Mesodermal cell (in vitro differentiated cells): ENCODE measurements around the gene LCN9.
"Not testable (repeated sequence)": the region's sequence is repeated elsewhere in the genome, so short reads cannot be mapped to it uniquely, and the experiment has no call there.

Experiments
- H3K27ac ChIP-seq: 2 replicates; pipeline ENCODE4 v1.7.0; 2013; ENCODE audit warnings: mild to moderate bottlenecking, low read depth, low read length, moderate library complexity; ENCODE audit not compliant: severe bottlenecking
- H3K36me3 ChIP-seq: 2 replicates; pipeline ENCODE4 v1.7.1; 2013; ENCODE audit warnings: mild to moderate bottlenecking, low read length, moderate library complexity; ENCODE audit not compliant: control insufficient read depth, insufficient read depth
- H3K4me1 ChIP-seq: one replicate; pipeline ENCODE4 v1.7.1; 2013; ENCODE audit warnings: mild to moderate bottlenecking, low read length; ENCODE audit not compliant: insufficient read depth, control insufficient read depth, poor library complexity, severe bottlenecking
- H3K4me3 ChIP-seq: 2 replicates; pipeline ENCODE4 v1.7.0; 2013; ENCODE audit warnings: low read length, control low read depth, mild to moderate bottlenecking; ENCODE audit not compliant: insufficient read depth, poor library complexity, severe bottlenecking; ENCODE audit errors: extremely low read depth
- H3K9me3 ChIP-seq: 2 replicates; pipeline ENCODE4 v1.7.1; 2013; ENCODE audit warnings: mild to moderate bottlenecking, low read length, moderate library complexity; ENCODE audit not compliant: control insufficient read depth
- WGBS, 2 experiments: methylation state at CpG; one replicate each; pipeline ENCODE4 v1.1.5; 2013; ENCODE audit warnings: missing lambda C conversion rate in 2 of 2; ENCODE audit not compliant: insufficient coverage in 2 of 2; 5-methylcytosine and 5-hydroxymethylcytosine counted together

LCN9 gene

DNA sequence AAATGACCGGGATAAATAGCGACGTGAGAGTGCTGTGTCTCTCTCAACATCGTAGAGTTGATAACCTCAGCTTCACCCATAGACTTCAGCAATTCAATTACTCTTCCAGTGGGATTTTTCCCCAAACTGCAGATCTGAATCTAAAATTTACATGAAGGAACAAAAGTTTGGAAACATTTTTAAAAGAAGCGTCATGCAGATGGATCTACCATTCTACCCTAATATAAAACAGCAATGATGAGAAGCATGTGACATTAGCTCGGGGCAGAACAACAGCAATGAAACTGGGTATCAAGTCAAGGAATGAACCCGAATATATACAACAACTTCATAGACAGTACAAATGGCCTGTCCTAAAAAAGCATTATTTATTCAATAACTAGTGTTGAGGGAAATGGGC lies 42.6 kb upstream of the LCN9 start:
- WGBS, 2 experiments = 89 to 96% methylated on average over 4 of the region's 7 CpGs
- H3K9me3 ChIP-seq = no peaks in the 10 kb centered on the region
- H3K4me1 ChIP-seq = no peaks in the 10 kb centered on the region
- H3K4me3 ChIP-seq = no peak overlapping the region
- no peak overlapping the region for H3K27ac ChIP-seq
- no peaks in the 10 kb centered on the region for H3K36me3 ChIP-seq

DNA sequence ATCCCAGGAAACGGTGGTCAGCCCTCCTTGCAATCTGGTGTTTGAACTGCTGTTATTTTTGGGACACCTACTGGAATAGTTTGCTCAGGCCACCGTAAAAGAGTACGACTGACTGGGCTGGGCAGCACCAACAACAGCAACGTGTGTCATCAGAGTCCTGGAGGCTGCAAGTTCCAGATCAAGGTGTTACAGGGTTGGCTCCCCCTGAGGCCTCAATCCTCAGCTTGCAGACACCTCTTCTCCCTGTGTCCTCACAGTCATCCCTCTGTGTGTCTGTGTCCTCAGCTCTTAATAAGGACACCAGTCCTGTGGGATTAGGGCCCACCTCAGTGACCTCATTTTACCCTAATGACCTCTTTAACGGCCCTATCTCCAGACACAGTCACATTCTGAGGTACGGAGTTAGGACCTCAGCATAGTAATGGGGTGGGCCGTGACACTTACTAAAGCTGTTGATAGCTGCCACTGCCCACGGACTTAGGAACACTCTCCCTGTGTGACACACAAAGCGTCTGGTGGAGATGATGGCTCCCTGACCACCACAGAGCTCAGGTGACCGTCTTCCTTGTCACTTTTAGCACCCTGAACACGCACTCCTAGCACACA lies 40.6 kb upstream of the LCN9 start:
- Histone ChIP-seq H3K27ac (no peak overlapping the region), H3K36me3 (no peaks in the 10 kb centered on the region), H3K4me3 (no peak overlapping the region), H3K4me1 (no peaks in the 10 kb centered on the region), H3K9me3 (no peaks in the 10 kb centered on the region)
- 90 to 91% methylated on average over 10 of the region's 11 CpGs for WGBS, 2 experiments

DNA sequence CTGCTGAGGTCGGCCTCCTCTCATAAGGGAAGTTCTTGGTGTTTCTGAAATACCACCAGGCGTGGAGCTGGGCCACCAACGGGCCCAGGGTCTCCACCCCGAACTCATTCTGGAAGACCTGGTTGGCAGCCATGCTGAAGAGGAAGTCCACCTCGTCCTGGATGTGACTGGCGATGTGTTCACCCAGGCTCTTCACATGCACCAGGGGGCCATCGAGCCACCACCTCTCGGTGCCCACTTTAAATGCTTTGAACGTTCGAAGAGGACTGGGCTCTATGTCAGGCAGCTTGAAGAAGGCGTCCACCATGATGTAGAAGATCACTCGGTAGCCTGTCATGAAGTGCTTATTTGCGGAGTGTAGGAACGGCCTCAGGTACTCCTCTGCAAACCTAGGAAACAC lies 38.8 kb upstream of the LCN9 start:
- no peaks in the 10 kb centered on the region for H3K9me3 ChIP-seq
- H3K4me3 ChIP-seq = no peak overlapping the region
- no peaks in the 10 kb centered on the region for H3K4me1 ChIP-seq
- H3K27ac ChIP-seq = no peak overlapping the region
- 92% methylated on average over 11 to 12 of the region's 14 CpGs for WGBS, 2 experiments
- H3K36me3 ChIP-seq = no peaks in the 10 kb centered on the region

DNA sequence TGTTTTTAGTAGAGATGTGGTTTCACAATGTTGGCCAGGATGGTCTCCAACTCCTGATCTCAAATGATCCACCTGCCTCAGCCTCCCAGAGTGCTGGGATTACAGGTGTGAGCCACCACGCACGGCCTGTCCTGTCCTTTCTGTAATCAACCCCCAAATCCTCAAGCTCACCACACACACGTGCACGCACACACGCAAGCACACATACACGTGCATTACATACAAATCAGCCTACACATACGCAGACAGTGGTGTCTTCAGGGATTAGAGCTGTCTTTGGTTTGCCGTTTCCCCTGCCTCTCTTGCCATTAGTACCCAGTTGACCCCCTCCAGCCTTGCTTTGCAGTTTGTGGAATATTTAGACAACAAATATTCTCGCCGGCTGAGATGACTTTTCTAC lies 30.3 kb upstream of the LCN9 start:
- H3K9me3 ChIP-seq = peaks cover 9% of the 10 kb centered on the region
- WGBS, 2 experiments = 80 to 91% methylated on average over 8 of the region's 10 CpGs
- no peaks in the 10 kb centered on the region for H3K4me1 ChIP-seq
- no peak overlapping the region for H3K4me3 ChIP-seq
- H3K36me3 ChIP-seq = no peaks in the 10 kb centered on the region
- H3K27ac ChIP-seq = no peak overlapping the region

DNA sequence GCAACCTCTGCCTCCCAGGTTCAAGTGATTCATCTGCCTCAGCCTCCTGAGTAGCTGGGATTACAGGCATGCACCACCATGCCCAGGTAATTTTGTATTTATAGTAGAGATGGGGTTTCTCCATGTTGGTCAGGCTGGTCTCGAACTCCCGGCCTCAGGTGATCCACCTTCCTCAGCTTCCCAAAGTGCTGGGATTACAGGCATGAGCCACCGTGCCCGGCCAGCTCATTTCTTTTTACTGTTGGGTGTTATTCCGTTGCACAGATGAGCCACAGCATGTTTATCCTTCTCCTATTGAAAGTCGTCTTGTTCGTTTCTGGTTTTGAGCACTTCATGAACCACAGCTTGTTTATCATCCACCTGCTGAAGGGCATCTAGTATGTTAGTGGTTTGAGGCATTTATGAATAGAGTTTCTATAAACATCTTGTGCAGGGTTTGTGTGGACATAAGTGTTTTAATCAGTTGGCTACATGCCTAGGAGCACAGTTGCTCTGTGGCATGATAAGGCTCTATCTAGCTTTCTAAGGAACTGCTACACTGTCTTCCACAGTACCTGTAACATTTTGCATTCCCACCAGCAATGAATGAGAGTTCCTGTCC lies 26.1 kb upstream of the LCN9 start:
- not testable (repeated sequence) for H3K36me3 ChIP-seq, H3K4me3 ChIP-seq, H3K27ac ChIP-seq, H3K4me1 ChIP-seq, H3K9me3 ChIP-seq
- whole genome bisulfite sequencing, 2 experiments = 92 to 93% methylated on average over 5 to 7 of the region's 7 CpGs

DNA sequence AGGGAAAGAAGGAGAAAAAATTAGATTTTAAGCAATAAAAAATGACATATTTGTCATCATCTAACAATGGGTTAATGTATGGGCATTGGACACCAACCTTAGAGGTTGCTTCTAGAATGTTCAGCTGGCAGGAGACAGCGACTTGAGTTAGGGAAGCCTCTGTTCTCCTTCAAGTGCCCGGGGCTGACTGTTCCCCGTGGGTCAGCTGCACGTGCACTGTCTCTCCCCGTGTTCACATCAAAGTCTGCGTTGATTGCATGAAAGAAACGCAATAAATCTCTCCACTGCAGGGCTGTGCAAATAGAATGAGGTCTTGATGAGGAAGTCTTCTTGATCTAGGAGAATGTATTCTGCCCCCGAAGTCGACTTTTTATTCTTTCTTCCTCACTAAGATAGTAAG lies 23.9 kb upstream of the LCN9 start, which contains the start of gene GLT6D1:
GLT6D1 (minus strand) TSS at position 345 of the 400 bp plus-strand sequence. CDS start 353 bp downstream, outside the sequence.
- Histone ChIP-seq H3K4me1 (no peaks in the 10 kb centered on the region), H3K9me3 (peaks cover 15% of the 10 kb centered on the region), H3K27ac (no peak within 1 kb of the TSS), H3K4me3 (no peak within 1 kb of the TSS), H3K36me3 (no peaks in the 10 kb centered on the region)
- WGBS, 2 experiments = 85 to 87% methylated on average over 6 to 7 of the region's 9 CpGs

DNA sequence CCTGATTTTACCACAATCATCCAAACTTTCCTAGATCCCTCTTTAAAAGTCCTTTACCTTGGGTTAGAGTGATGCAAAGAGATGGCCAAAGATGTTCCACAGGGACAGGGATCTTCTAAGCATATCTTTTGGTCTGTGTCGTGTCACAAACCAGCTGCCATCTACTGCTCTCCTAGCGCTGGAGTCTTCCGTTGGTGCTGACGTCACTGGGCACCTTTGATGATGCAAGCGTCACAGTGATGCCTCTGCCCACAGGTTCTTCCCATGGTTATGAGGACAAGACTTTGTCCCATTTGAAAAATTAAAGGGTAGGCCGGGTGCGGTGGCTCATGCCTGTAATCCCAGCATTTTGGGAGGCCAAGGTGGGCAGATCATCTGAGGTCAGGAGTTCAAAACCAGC lies 22.1 kb upstream of the LCN9 start:
- H3K4me1 ChIP-seq = no peaks in the 10 kb centered on the region

DNA sequence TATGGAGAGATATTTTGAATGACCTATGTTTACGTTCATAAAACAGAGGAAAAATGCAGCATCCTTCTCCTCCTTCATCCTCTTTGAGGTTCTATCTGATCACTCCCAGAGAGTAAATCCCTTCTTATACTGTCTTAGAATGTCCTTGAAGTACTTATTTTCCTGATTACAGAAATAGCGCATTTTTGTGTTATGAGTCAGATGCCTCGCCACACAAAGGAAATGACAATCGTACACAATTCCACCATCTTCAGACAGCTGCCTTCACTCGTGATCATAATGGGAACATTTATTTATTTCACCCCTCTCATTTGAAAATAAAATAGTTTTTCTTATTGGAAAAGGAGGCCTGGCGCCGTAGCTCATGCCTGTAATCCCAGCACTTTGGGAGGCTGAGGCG lies 21.4 kb upstream of the LCN9 start:
- Histone ChIP-seq H3K27ac (no peak overlapping the region), H3K9me3 (peaks cover 27% of the 10 kb centered on the region), H3K36me3 (no peaks in the 10 kb centered on the region), H3K4me1 (no peaks in the 10 kb centered on the region), H3K4me3 (no peak overlapping the region)
- 100% methylated on average over 3 of the region's 8 CpGs; no CpG with 5 or more reads in 1 of the 2 experiments for WGBS, 2 experiments

More for the DNA sequence above, 22.1 kb upstream of the LCN9 start:
- WGBS, 2 experiments = 72 to 91% methylated on average over 4 to 7 of the region's 7 CpGs
- no peak overlapping the region for H3K27ac ChIP-seq
- peaks cover 24% of the 10 kb centered on the region for H3K9me3 ChIP-seq
- no peak overlapping the region for H3K4me3 ChIP-seq
- no peaks in the 10 kb centered on the region for H3K36me3 ChIP-seq

DNA sequence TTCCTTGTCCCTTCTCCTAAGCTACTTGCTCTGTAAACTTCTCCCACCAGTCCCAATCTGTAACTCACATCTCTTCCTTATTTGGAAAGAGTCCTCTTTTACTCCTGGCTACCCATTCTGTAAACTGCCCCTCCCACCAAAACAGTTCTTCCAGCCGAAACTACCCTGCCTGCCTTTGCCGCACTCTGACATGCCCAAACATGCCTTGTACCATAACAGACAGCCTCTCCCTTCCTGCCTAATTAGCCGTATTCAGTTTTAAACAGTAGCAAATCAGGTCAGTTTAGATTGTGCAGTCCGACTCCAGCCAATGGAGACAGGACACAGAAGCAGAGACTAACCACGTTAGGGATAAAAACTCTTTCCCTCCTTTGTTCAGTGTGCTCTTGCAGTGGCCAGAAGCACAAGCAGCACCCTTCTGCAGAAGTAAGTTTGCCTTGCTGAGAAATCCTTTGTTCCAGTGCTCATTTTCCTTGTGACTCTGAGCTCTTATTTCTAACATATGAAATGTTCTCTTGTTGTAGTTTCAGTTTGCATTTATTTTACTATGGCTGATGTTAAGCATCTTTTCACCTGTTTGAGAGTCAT lies 18.4 kb upstream of the LCN9 start:
- H3K4me1 ChIP-seq = no peaks in the 10 kb centered on the region
- no peak overlapping the region for H3K4me3 ChIP-seq
- no peak overlapping the region for H3K27ac ChIP-seq
- no peaks in the 10 kb centered on the region for H3K36me3 ChIP-seq
- peaks cover 55% of the 10 kb centered on the region for H3K9me3 ChIP-seq
- WGBS, 2 experiments = 83% methylated on average over 5 of the region's 5 CpGs

DNA sequence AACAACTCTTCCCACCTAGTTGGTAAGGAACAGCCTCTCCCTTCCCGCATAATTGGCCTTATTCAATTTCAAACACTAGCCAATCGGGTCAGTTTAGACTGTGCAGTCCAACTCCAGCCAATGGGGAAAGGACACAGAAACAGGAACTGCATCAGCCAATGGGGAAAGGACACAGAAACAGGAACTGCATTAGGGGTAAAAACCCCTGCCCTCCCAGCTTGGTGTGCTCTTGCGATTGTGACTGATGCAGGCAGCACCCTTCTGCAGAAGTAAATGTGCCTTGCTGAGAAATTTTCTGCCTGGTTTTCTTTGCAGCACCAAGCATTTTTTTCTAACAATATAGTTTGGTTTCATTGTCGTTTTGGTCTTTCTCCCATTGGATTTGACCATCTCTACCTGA lies 15.2 kb upstream of the LCN9 start:
- peaks cover 74% of the 10 kb centered on the region for H3K9me3 ChIP-seq
- no peaks in the 10 kb centered on the region for H3K4me1 ChIP-seq
- WGBS, 2 experiments = 82 to 84% methylated on average over 3 of the region's 4 CpGs
- no peak overlapping the region for H3K4me3 ChIP-seq
- no peak overlapping the region for H3K27ac ChIP-seq
- H3K36me3 ChIP-seq = no peaks in the 10 kb centered on the region
